SK-N-SH treated with all-trans-retinoic acid at 6 μM for 48 hours (cell line): Measurements from ENCODE around the gene PROZ.

ENCODE experiments used
- ATAC-seq: fragments of 200-7000 bp; cut with Tn5 transposase; 3 replicates; pipeline ENCODE4 v1.9.1; 2020; ENCODE audit warnings: mild to moderate bottlenecking, moderate library complexity
- ARNTL ChIP-seq: fragments of 450-650 bp; formaldehyde crosslinking; IDR thresholded peaks from 2 replicates; pipeline ENCODE4 v1.5.0; 2020; ENCODE audit warnings: low read depth, mild to moderate bottlenecking, moderate library complexity, borderline replicate concordance
- BACH2 ChIP-seq: fragments of 250-450 bp; sonication (Bioruptor Pico); IDR thresholded peaks from 2 replicates; pipeline ENCODE4 v1.9.0; 2021; ENCODE audit warnings: mild to moderate bottlenecking, borderline replicate concordance
- CREB5 ChIP-seq: fragments of 250-450 bp; sonication (Bioruptor Pico); IDR thresholded peaks from 2 replicates; pipeline ENCODE4 v1.5.1; 2020; ENCODE audit warnings: low read depth, mild to moderate bottlenecking, moderate library complexity
- CSDC2 ChIP-seq: fragments of 250-450 bp; sonication (Bioruptor Pico); IDR thresholded peaks from 2 replicates; pipeline ENCODE4 v1.5.0; 2020; ENCODE audit warnings: mild to moderate bottlenecking, moderate library complexity
- CSRNP3 ChIP-seq: fragments of 250-450 bp; sonication (Bioruptor Pico); IDR thresholded peaks from 2 replicates; pipeline ENCODE4 v1.5.1; 2021; ENCODE audit warnings: mild to moderate bottlenecking, moderate library complexity
- ESRRG ChIP-seq: fragments of 250-450 bp; sonication (Bioruptor Pico); IDR thresholded peaks from 2 replicates; pipeline ENCODE4 v1.6.1; 2021; ENCODE audit warnings: mild to moderate bottlenecking
- ISL1 ChIP-seq: fragments of 250-450 bp; sonication (Bioruptor Pico); IDR thresholded peaks from 2 replicates; pipeline ENCODE4 v2.1.2; 2022; ENCODE audit warnings: mild to moderate bottlenecking, moderate library complexity
- OSR1 ChIP-seq: fragments of 250-450 bp; sonication (Bioruptor Pico); IDR thresholded peaks from 2 replicates; pipeline ENCODE4 v1.8.0; 2022; ENCODE audit warnings: moderate library complexity, mild to moderate bottlenecking, inconsistent platforms
- PATZ1 ChIP-seq: fragments of 250-450 bp; sonication (Bioruptor Pico); IDR thresholded peaks from 2 replicates; pipeline ENCODE4 v1.8.0; 2020; ENCODE audit warnings: mild to moderate bottlenecking, moderate library complexity, borderline replicate concordance
- POU6F1 ChIP-seq: fragments of 250-450 bp; sonication (Bioruptor Pico); IDR thresholded peaks from 2 replicates; pipeline ENCODE4 v1.8.0; 2021; ENCODE audit warnings: low read depth, mild to moderate bottlenecking, moderate library complexity, borderline replicate concordance
- PPARA ChIP-seq: fragments of 250-450 bp; sonication (Bioruptor Pico); IDR thresholded peaks from 2 replicates; pipeline ENCODE4 v1.5.0; 2020; ENCODE audit warnings: mild to moderate bottlenecking, borderline replicate concordance
- RARB ChIP-seq: fragments of 250-450 bp; sonication (Bioruptor Pico); IDR thresholded peaks from 2 replicates; pipeline ENCODE4 v1.8.0; 2021; ENCODE audit warnings: mild to moderate bottlenecking, moderate library complexity
- SNAI2 ChIP-seq: fragments of 250-450 bp; sonication (Bioruptor Pico); IDR thresholded peaks from 2 replicates; pipeline ENCODE4 v1.5.0; 2020; ENCODE audit warnings: mild to moderate bottlenecking, moderate library complexity
- TCF4 ChIP-seq: fragments of 250-450 bp; sonication (Bioruptor Pico); IDR thresholded peaks from 2 replicates; pipeline ENCODE4 v1.8.0; 2021; ENCODE audit warnings: mild to moderate bottlenecking, moderate library complexity, borderline replicate concordance
- TOX ChIP-seq: fragments of 250-450 bp; sonication (Bioruptor Pico); IDR thresholded peaks from 2 replicates; pipeline ENCODE4 v1.8.0; 2021; ENCODE audit warnings: mild to moderate bottlenecking, moderate library complexity, borderline replicate concordance
- TSHZ2 ChIP-seq: fragments of 250-450 bp; sonication (Bioruptor Pico); IDR thresholded peaks from 2 replicates; pipeline ENCODE4 v1.5.0; 2020; ENCODE audit warnings: mild to moderate bottlenecking, moderate library complexity
- ZC3H10 ChIP-seq: fragments of 250-450 bp; sonication (Bioruptor Pico); IDR thresholded peaks from 2 replicates; pipeline ENCODE4 v1.5.1; 2021; ENCODE audit warnings: mild to moderate bottlenecking, moderate library complexity
- ZFP3 ChIP-seq: fragments of 250-450 bp; sonication (Bioruptor Pico); IDR thresholded peaks from 2 replicates; pipeline ENCODE4 v1.5.0; 2020; ENCODE audit warnings: mild to moderate bottlenecking, moderate library complexity
- ZFP30 ChIP-seq: fragments of 450-650 bp; formaldehyde crosslinking; IDR thresholded peaks from 2 replicates; pipeline ENCODE4 v1.5.0; 2022; ENCODE audit warnings: mild to moderate bottlenecking, moderate library complexity
- ZNF565 ChIP-seq: fragments of 450-650 bp; formaldehyde crosslinking; conservative IDR thresholded peaks from 2 replicates; pipeline ENCODE4 v1.5.0; 2020; ENCODE audit warnings: low read depth, mild to moderate bottlenecking, moderate library complexity
- ZNF70 ChIP-seq: fragments of 450-650 bp; formaldehyde crosslinking; IDR thresholded peaks from 2 replicates; pipeline ENCODE4 v1.5.0; 2020; ENCODE audit warnings: mild to moderate bottlenecking, moderate library complexity

Gene PROZ

GRCh38 chr13:113195360-113195759 is 36.9 kb downstream of the PROZ start (continued):
- TF ChIP-seq CREB5 (no peak), PPARA (CRISPR knock-in tag) (no peak), ISL1 (CRISPR knock-in tag) (no peak)

GRCh38 chr13:113196970-113197737 is 38.7 kb downstream of the PROZ start:
- ATAC-seq = no peak
- TF ChIP-seq CSDC2 (CRISPR knock-in tag) (no peak), ZNF565 (CRISPR knock-in tag) (no peak), PPARA (CRISPR knock-in tag) (no peak), BACH2 (no peak), ZFP3 (CRISPR knock-in tag) (no peak), RARB (CRISPR knock-in tag) (no peak), TSHZ2 (CRISPR knock-in tag) (no peak), OSR1 (CRISPR knock-in tag) (no peak)

- no peak for ATAC-seq
- TF ChIP-seq ESRRG (CRISPR knock-in tag) (no peak), PATZ1 (CRISPR knock-in tag) (no peak), ZFP30 (no peak), TSHZ2 (CRISPR knock-in tag) (no peak), ZFP3 (CRISPR knock-in tag) (no peak), CSRNP3 (CRISPR knock-in tag) (no peak), ZNF70 (no peak), PPARA (CRISPR knock-in tag) (no peak), TOX (CRISPR knock-in tag) (no peak), SNAI2 (CRISPR knock-in tag) (no peak), BACH2 (no peak), POU6F1 (CRISPR knock-in tag) (no peak), ARNTL (CRISPR knock-in tag) (no peak), TCF4 (CRISPR knock-in tag) (no peak), ISL1 (CRISPR knock-in tag) (no peak), CREB5 (no peak), ZC3H10 (CRISPR knock-in tag) (no peak)
- TF ChIP-seq, all 23 proteins: peak for 0
Observed at GRCh38 chr13:113201815-113202214, 43.4 kb downstream of the PROZ start.
